GM15510 (cell line): ENCODE data around the gene FAM227B.

Experiments
- POLR2A ChIP-seq: IDR thresholded peaks from 3 replicates; pipeline ENCODE4 v1.6.1; 2011; ENCODE audit warnings: borderline replicate concordance; ENCODE audit not compliant: insufficient read length; ENCODE audit errors: extremely low read depth

Gene FAM227B

GRCh38 chr15:49622561-49622960 lies 1.9 kb upstream of the FAM227B start:
- no peak for TF ChIP-seq POLR2A

GRCh38 chr15:49621887-49622286 lies 1.3 kb upstream of the FAM227B start:
- TF ChIP-seq POLR2A = no peak

GRCh38 chr15:49621401-49621811 lies 788 bp upstream of the FAM227B start:
- no peak for TF ChIP-seq POLR2A

- TF ChIP-seq POLR2A = no peak
Measured at GRCh38 chr15:49620199-49620598, 419 bp downstream of the FAM227B start.

- no peak for TF ChIP-seq POLR2A
Measured at GRCh38 chr15:49619226-49619625, 1.4 kb downstream of the FAM227B start.

GRCh38 chr15:49610157-49610918 lies 10.3 kb downstream of the FAM227B start:
- no peak for TF ChIP-seq POLR2A

- no peak for TF ChIP-seq POLR2A
Measured at GRCh38 chr15:49606594-49606993, 14.0 kb downstream of the FAM227B start.

GRCh38 chr15:49605588-49605987 lies 15.0 kb downstream of the FAM227B start:
- no peak for TF ChIP-seq POLR2A

- TF ChIP-seq POLR2A = no peak
Measured at GRCh38 chr15:49604625-49605409, 15.8 kb downstream of the FAM227B start.

- no peak for TF ChIP-seq POLR2A
Measured at GRCh38 chr15:49589030-49589429, 31.6 kb downstream of the FAM227B start.

- TF ChIP-seq POLR2A = no peak
Measured at GRCh38 chr15:49573421-49573820, 47.2 kb downstream of the FAM227B start.

GRCh38 chr15:49570672-49571071 lies 49.9 kb downstream of the FAM227B start:
- no peak for TF ChIP-seq POLR2A

GRCh38 chr15:49570174-49570573 lies 50.4 kb downstream of the FAM227B start:
- TF ChIP-seq POLR2A = no peak

- TF ChIP-seq POLR2A = no peak
Measured at GRCh38 chr15:49560045-49560444, 60.6 kb downstream of the FAM227B start.

- TF ChIP-seq POLR2A = no peak
Measured at GRCh38 chr15:49558929-49559328, 61.7 kb downstream of the FAM227B start.

- no peak for TF ChIP-seq POLR2A
Measured at GRCh38 chr15:49556437-49556836, 64.2 kb downstream of the FAM227B start.

- no peak for TF ChIP-seq POLR2A
Measured at GRCh38 chr15:49538520-49538919, 82.1 kb downstream of the FAM227B start.

GRCh38 chr15:49530092-49530491 lies 90.5 kb downstream of the FAM227B start:
- TF ChIP-seq POLR2A = no peak
